GM12878 (cell line): ENCODE measurements around the gene C20orf96. TPM values are rescaled to one million over a fixed set of nuclear protein-coding genes. Genes with fewer than 3 reads are reported as not detected.

Source experiments
- ATAC-seq: fragments of 200-7000 bp; cut with Tn5 transposase; 3 replicates; pipeline ENCODE4 v1.9.1; 2020; ENCODE audit warnings: mild to moderate bottlenecking, moderate library complexity
- BruUV-seq: library from RNA; stranded (reverse); fragments of 400-500 nt; replicated peaks from 2 replicates; lab custom pipeline; 2021; lab: Mats Ljungman, UMichigan
- CTCF ChIA-PET: fragments of 300-600 bp; sonication (Branson Sonifier 250); formaldehyde crosslinking; extraction: SDS; loops from one replicate; lab custom pipeline; 2021; ENCODE audit warnings: inconsistent platforms; lab: Yijun Ruan, JAX
- POLR2A ChIA-PET: fragments of 350-600 bp; formaldehyde crosslinking; extraction: SDS; loops from one replicate; lab custom pipeline; 2021; ENCODE audit warnings: inconsistent platforms; lab: Charles Lee
- RAD21 ChIA-PET: fragments of 300-600 bp; sonication (Branson Sonifier 250); formaldehyde crosslinking; loops from one replicate; lab custom pipeline; 2023; ENCODE audit warnings: antibody characterized with exemption; ENCODE audit not compliant: unreplicated experiment; lab: Charles Lee
- SMC1A ChIA-PET: fragments of 300-600 bp; sonication (Branson Sonifier 250); formaldehyde crosslinking; loops from one replicate; lab custom pipeline; 2023; ENCODE audit not compliant: unreplicated experiment, uncharacterized antibody; lab: Charles Lee
- DNase-seq: peaks from one replicate; pipeline ENCODE4 v3.0.0-alpha.2; 2011; ENCODE audit warnings: low read depth, low spot score
- FAIRE-seq: peaks from 3 replicates; lab custom pipeline; 2011; peaks lifted over from hg19 to GRCh38; lab: Jason Lieb, UNC
- H2AFZ ChIP-seq: 2 replicates; pipeline ENCODE4 v1.6.0; 2011; ENCODE audit warnings: low read depth, low read length, control low read depth; ENCODE audit not compliant: control insufficient read depth
- H3K27ac ChIP-seq: 2 replicates; pipeline ENCODE4 v1.5.1; 2011; ENCODE audit warnings: control low read depth; ENCODE audit not compliant: control insufficient read depth, insufficient read depth
- H3K27me3 ChIP-seq, 2 experiments: replicated peaks in 1 of 2; 2 replicates each; pipeline versions ENCODE4 v1.6.0 to v1.6.1; 2011; ENCODE audit warnings: low read length in 1 of 2; ENCODE audit not compliant: control insufficient read depth in 2 of 2, insufficient read depth in 2 of 2
- H3K36me3 ChIP-seq, 2 experiments: 2 replicates each; pipeline ENCODE4 v1.5.1; 2011; ENCODE audit warnings: low read length in 1 of 2; ENCODE audit not compliant: control insufficient read depth in 2 of 2, insufficient read depth in 2 of 2
- H3K4me1 ChIP-seq: 2 replicates; pipeline ENCODE4 v1.6.1; 2011; ENCODE audit warnings: mild to moderate bottlenecking, low read length, moderate library complexity, mixed read lengths; ENCODE audit not compliant: control insufficient read depth, insufficient read depth
- H3K4me2 ChIP-seq: 2 replicates; pipeline ENCODE4 v1.6.0; 2011; ENCODE audit warnings: control low read depth; ENCODE audit not compliant: control insufficient read depth, insufficient read depth
- H3K4me3 ChIP-seq: fragments of 200-600 bp; sonication (generic); 2 replicates; pipeline ENCODE4 v1.5.1; 2016
- H3K79me2 ChIP-seq: 2 replicates; pipeline ENCODE4 v1.6.0; 2011; ENCODE audit warnings: low read length; ENCODE audit not compliant: control insufficient read depth, insufficient read depth
- H3K9ac ChIP-seq: 2 replicates; pipeline ENCODE4 v1.8.0; 2011; ENCODE audit warnings: low read length, control low read depth, mixed read lengths; ENCODE audit not compliant: control insufficient read depth, insufficient read depth
- H3K9me3 ChIP-seq: replicated peaks from 3 replicates; pipeline ENCODE4 v1.5.1; 2011; ENCODE audit warnings: mild to moderate bottlenecking, low read length; ENCODE audit not compliant: control insufficient read depth, insufficient read depth
- H4K20me1 ChIP-seq: 2 replicates; pipeline ENCODE4 v1.6.0; 2011; ENCODE audit not compliant: control insufficient read depth, insufficient read depth
- CBX3 ChIP-seq: fragments of 200-600 bp; sonication (generic); IDR thresholded peaks from 2 replicates; pipeline ENCODE4 v1.6.1; 2016; ENCODE audit warnings: low read depth, borderline replicate concordance
- E2F8 ChIP-seq: fragments of 450-650 bp; IDR thresholded peaks from 2 replicates; pipeline ENCODE4 v1.6.1; 2018; ENCODE audit warnings: mild to moderate bottlenecking, low read depth, moderate library complexity; ENCODE audit not compliant: partially characterized antibody
- ETV6 ChIP-seq, 2 experiments: fragments of 450-650 bp in 1 of 2; IDR thresholded peaks in 1 of 2; conservative IDR thresholded peaks in 1 of 2; 2 replicates each; pipeline ENCODE4 v1.6.1; 2014; ENCODE audit warnings: antibody characterized with exemption in 1 of 2, borderline replicate concordance in 1 of 2, low read depth in 1 of 2, mild to moderate bottlenecking in 1 of 2, moderate library complexity in 1 of 2
- HDAC6 ChIP-seq: fragments of 200-600 bp; sonication (generic); IDR thresholded peaks from one replicate; pipeline ENCODE4 v1.8.0; 2017; ENCODE audit warnings: antibody characterized with exemption; ENCODE audit not compliant: unreplicated experiment
- KLF5 ChIP-seq: fragments of 450-650 bp; IDR thresholded peaks from 2 replicates; pipeline ENCODE4 v1.6.1; 2014; ENCODE audit warnings: mild to moderate bottlenecking; ENCODE audit not compliant: partially characterized antibody
- MTA3 ChIP-seq: IDR thresholded peaks from 2 replicates; pipeline ENCODE4 v1.6.1; 2012; ENCODE audit warnings: low read length, inconsistent platforms, borderline replicate concordance
- PML ChIP-seq: IDR thresholded peaks from 2 replicates; pipeline ENCODE4 v1.6.1; 2012; ENCODE audit warnings: low read length, inconsistent platforms
- RUNX3 ChIP-seq: IDR thresholded peaks from 2 replicates; pipeline ENCODE4 v1.6.1; 2012; ENCODE audit warnings: low read length, inconsistent platforms
- SIN3A ChIP-seq: IDR thresholded peaks from 2 replicates; pipeline ENCODE4 v1.6.1; 2012; ENCODE audit warnings: low read depth, low read length, improper control_type of control experiment
- SPI1 ChIP-seq: IDR thresholded peaks from 2 replicates; pipeline ENCODE4 v1.6.1; 2011; ENCODE audit warnings: low read depth, mild to moderate bottlenecking, low read length, moderate library complexity, borderline replicate concordance; ENCODE audit not compliant: insufficient read depth
- SREBF1 ChIP-seq: IDR thresholded peaks from 2 replicates; pipeline ENCODE4 v1.6.1; 2012; ENCODE audit warnings: mild to moderate bottlenecking, low read length
- SUPT20H ChIP-seq: IDR thresholded peaks from 2 replicates; pipeline ENCODE4 v1.6.1; 2011; ENCODE audit warnings: low read depth, mild to moderate bottlenecking, low read length, moderate library complexity, borderline replicate concordance; ENCODE audit not compliant: control insufficient read depth
- ZNF217 ChIP-seq: fragments of 450-650 bp; IDR thresholded peaks from 2 replicates; pipeline ENCODE4 v1.6.1; 2017; ENCODE audit warnings: antibody characterized with exemption, mild to moderate bottlenecking
- WGBS: methylation state at CpG from one replicate; pipeline ENCODE4 v1.1.6; 2016; ENCODE audit warnings: low lambda C conversion rate; ENCODE audit not compliant: insufficient replicate concordance, insufficient coverage; ENCODE audit errors: missing lambda C conversion rate; 5-methylcytosine and 5-hydroxymethylcytosine counted together
- in situ Hi-C: fragments of 300-500 bp; cut with MboI; formaldehyde crosslinking; loops from 9 replicates; pipeline ENCODE4 v1.14.3; 2018; ENCODE audit warnings: mixed read lengths
- intact Hi-C: fragments of 100-400 bp; cut with micrococcal nuclease; formaldehyde crosslinking; loops from one replicate; pipeline ENCODE4 v1.14.2; 2022; ENCODE audit not compliant: unreplicated experiment
- polyA plus RNA-seq, 11 experiments: library from polyadenylated mRNA; depleted of rRNA in 4 of 11; unstranded in 6 of 11; stranded (reverse) in 5 of 11; fragments of >200 nt; fragmentation: Nextera tagmentation in 4 of 11; fragmentation: Illumina TruSeq in 1 of 11; extraction: Ambion mirVana in 4 of 11; extraction: Trizol in 1 of 11; gene quantifications; 1 replicate in 1 of 11; 2 replicates in 10 of 11; pipeline versions ENCODE4 v1.2.1 to v1.2.3, GENCODE V29; 2011 to 2016; ENCODE audit warnings: inconsistent platforms in 2 of 11, missing spikeins in 2 of 11, low read depth in 1 of 11
- total RNA-seq, 4 experiments: library from RNA; depleted of rRNA in 3 of 4; stranded (reverse); fragments of >200 nt in 3 of 4; fragmentation: Illumina TruSeq in 1 of 4; extraction: Trizol in 1 of 4; gene quantifications; 2 replicates each; pipeline versions ENCODE4 v1.2.1 to v1.2.3, GENCODE V29; 2013 to 2021
- TF ChIP-seq, protein P1 (sequence below): fragments of 450-650 bp; formaldehyde crosslinking; IDR thresholded peaks from 2 replicates; pipeline ENCODE4 v1.5.0; 2022; ENCODE audit warnings: mild to moderate bottlenecking, missing genetic modification characterization
- TF ChIP-seq, protein P2 (sequence below): fragments of 450-650 bp; IDR thresholded peaks from 2 replicates; pipeline ENCODE4 v1.6.1; 2017; ENCODE audit warnings: mild to moderate bottlenecking, low read depth, inconsistent platforms; ENCODE audit not compliant: poor library complexity, severe bottlenecking

Gene C20orf96
- total and polyA plus RNA-seq, 10 of the 15 experiments (the other 5 are each of a cell fraction or from before 2014, with no cell fraction given) = 1.4 to 8.6 (median 5.9) TPM

DNA sequence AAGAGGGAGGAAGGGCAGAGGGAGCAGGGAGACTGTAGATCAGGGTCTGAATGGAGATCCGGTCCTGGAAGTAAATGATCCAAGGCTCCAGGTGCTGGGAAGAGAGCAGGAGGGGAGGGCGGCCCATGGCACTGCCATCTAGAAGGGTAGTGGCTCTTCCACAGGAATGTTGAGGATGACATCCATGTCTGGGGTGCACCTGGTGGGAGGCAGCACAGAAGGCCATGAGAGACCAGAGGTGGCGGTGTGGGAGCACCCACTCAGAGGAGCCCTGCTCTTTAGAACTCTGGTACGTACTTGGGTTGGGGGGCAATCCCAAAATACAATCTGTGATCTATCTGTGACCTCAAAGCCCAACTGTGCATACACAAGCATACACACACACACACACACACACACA is 19.5 kb downstream of the C20orf96 start (continued):
- TF ChIP-seq KLF5 = no peak
- no peak for TF ChIP-seq SREBF1
- TF ChIP-seq, protein P1, sequence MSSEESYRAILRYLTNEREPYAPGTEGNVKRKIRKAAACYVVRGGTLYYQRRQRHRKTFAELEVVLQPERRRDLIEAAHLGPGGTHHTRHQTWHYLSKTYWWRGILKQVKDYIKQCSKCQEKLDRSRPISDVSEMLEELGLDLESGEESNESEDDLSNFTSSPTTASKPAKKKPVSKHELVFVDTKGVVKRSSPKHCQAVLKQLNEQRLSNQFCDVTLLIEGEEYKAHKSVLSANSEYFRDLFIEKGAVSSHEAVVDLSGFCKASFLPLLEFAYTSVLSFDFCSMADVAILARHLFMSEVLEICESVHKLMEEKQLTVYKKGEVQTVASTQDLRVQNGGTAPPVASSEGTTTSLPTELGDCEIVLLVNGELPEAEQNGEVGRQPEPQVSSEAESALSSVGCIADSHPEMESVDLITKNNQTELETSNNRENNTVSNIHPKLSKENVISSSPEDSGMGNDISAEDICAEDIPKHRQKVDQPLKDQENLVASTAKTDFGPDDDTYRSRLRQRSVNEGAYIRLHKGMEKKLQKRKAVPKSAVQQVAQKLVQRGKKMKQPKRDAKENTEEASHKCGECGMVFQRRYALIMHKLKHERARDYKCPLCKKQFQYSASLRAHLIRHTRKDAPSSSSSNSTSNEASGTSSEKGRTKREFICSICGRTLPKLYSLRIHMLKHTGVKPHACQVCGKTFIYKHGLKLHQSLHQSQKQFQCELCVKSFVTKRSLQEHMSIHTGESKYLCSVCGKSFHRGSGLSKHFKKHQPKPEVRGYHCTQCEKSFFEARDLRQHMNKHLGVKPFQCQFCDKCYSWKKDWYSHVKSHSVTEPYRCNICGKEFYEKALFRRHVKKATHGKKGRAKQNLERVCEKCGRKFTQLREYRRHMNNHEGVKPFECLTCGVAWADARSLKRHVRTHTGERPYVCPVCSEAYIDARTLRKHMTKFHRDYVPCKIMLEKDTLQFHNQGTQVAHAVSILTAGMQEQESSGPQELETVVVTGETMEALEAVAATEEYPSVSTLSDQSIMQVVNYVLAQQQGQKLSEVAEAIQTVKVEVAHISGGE (CRISPR knock-in tag) = no peak

- ChIA-PET RAD21 (interaction anchor here (1.1 kb wide), 1 partner anchor 60 kb away, joined by 4 read pairs; no protein-coding TSS in a partner anchor), CTCF (interaction anchor here (0.7 to 5.6 kb wide), 2 partner anchors 60 to 74 kb away, joined by 3 to 32 read pairs; no protein-coding TSS in a partner anchor), POLR2A (no interaction called here), SMC1A (no interaction called here)
- Histone ChIP-seq H3K9me3 (no peaks in the 10 kb centered on the region), H3K36me3 (0 out of 4 replicates have a peak, but pooled peaks cover 0 to under 1% of the 10 kb centered on the region in 2 experiments), H3K27me3 (no peaks in the 10 kb centered on the region), H2AFZ (no peak overlapping the region), H4K20me1 (no peaks in the 10 kb centered on the region), H3K27ac (no peak overlapping the region), H3K4me2 (no peak overlapping the region), H3K9ac (no peak overlapping the region), H3K79me2 (no peaks in the 10 kb centered on the region), H3K4me3 (no peak overlapping the region), H3K4me1 (no peaks in the 10 kb centered on the region)
- no peak for DNase-seq
- TF ChIP-seq, protein P2, sequence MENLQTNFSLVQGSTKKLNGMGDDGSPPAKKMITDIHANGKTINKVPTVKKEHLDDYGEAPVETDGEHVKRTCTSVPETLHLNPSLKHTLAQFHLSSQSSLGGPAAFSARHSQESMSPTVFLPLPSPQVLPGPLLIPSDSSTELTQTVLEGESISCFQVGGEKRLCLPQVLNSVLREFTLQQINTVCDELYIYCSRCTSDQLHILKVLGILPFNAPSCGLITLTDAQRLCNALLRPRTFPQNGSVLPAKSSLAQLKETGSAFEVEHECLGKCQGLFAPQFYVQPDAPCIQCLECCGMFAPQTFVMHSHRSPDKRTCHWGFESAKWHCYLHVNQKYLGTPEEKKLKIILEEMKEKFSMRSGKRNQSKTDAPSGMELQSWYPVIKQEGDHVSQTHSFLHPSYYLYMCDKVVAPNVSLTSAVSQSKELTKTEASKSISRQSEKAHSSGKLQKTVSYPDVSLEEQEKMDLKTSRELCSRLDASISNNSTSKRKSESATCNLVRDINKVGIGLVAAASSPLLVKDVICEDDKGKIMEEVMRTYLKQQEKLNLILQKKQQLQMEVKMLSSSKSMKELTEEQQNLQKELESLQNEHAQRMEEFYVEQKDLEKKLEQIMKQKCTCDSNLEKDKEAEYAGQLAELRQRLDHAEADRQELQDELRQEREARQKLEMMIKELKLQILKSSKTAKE = no peak
- no peak for TF ChIP-seq PML
- no peak for TF ChIP-seq HDAC6
- no peak for TF ChIP-seq RUNX3
- TF ChIP-seq E2F8 = no peak
- TF ChIP-seq SIN3A = no peak
- no peak for TF ChIP-seq CBX3
- no peak for TF ChIP-seq SPI1
- TF ChIP-seq ZNF217 = no peak
- no peak for TF ChIP-seq MTA3
- TF ChIP-seq ETV6 (conservative IDR thresholded peaks at IDR 0.05 in 1 of 2, IDR thresholded peaks at IDR 0.05 in 1 of 2; ENCODE audit: borderline replicate concordance in 1 of 2, low read depth in 1 of 2) = no peak
- no peak for TF ChIP-seq SUPT20H
- ATAC-seq = no peak
- in situ Hi-C loops = no loop called here
- BruUV-seq = no TSS peak
- intact Hi-C loops = no loop called here
- FAIRE-seq = no peak
- WGBS = 70% methylated on average over 5 of the region's 5 CpGs
These were observed 20.0 kb downstream of the C20orf96 start for GRCh38 chr20:270517-270916.
